Measurements from ENCODE around the gene CDX1. TPM values are rescaled to one million over a fixed set of nuclear protein-coding genes. Genes with fewer than 3 reads are reported as not detected.
A peak's percentile ranks its signal among the peaks of the same experiment; 100 is the strongest.

The CDX1 gene
- total and polyA plus RNA-seq, 3 experiments from 2014 or later = not detected

GRCh38 chr5:150175076-150175475, 8.5 kb downstream of the CDX1 start:
- Histone ChIP-seq H3K27me3 (ENCODE audit: insufficient read depth, low read length, poor library complexity, severe bottlenecking) (peaks cover 7% of the 10 kb centered on the region), H3K4me3 (ENCODE audit: low read length) (no peak overlapping the region), H3K27ac (ENCODE audit: low read depth, low read length) (no peak overlapping the region), H3K9me3 (ENCODE audit: low read length) (no peaks in the 10 kb centered on the region), H3K36me3 (ENCODE audit: insufficient read depth, low read length) (no peaks in the 10 kb centered on the region), H3K4me1 (ENCODE audit: insufficient read depth, low read length) (no peaks in the 10 kb centered on the region)
- DNase-seq = no peak
- Mint-ChIP-seq H3K4me3 (no peak overlapping the region), H3K27me3 (peaks cover 17 to 57% of the 10 kb centered on the region in 2 donors), H3K9me3 (no peaks in the 10 kb centered on the region), H3K27ac (no peak overlapping the region), H3K36me3 (peaks cover 0 to 1% (median 0%) of the 10 kb centered on the region in 3 donors), H3K4me1 (no peaks in the 10 kb centered on the region)
- CTCF ChIA-PET = interaction anchor here (1.2 kb wide), 1 partner anchor 12 kb away, joined by 4 read pairs; no protein-coding TSS in a partner anchor
- POLR2A ChIA-PET = no interaction called here

DNA sequence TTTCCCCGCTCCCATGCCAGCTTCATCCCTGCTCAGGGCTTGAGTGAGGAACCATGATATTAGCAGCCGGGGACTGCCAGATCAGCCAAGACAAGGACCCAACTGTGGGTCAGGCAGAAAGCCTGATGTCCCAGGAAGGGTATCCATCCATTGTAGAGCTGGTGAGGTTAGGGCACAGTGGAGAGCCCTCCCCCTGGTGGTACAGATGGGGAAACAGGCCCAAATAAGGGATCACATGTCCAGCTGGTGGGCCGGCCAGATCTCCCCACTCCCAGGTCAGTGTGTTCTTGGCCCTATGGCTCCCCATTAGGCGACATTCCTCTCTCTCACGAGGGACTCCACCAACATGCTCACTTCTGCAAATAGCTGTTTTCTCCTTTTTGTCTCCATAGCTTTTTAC, 9.0 kb downstream of the CDX1 start:
- Histone ChIP-seq H3K36me3 (ENCODE audit: insufficient read depth, low read length) (no peaks in the 10 kb centered on the region), H3K4me3 (ENCODE audit: low read length) (no peak overlapping the region), H3K27me3 (ENCODE audit: insufficient read depth, low read length, poor library complexity, severe bottlenecking) (peaks cover 7% of the 10 kb centered on the region), H3K4me1 (ENCODE audit: insufficient read depth, low read length) (no peaks in the 10 kb centered on the region), H3K27ac (ENCODE audit: low read depth, low read length) (no peak overlapping the region), H3K9me3 (ENCODE audit: low read length) (no peaks in the 10 kb centered on the region)
- no peak overlapping the region for H3K4me3 Mint-ChIP-seq
- no peak overlapping the region for H3K27ac Mint-ChIP-seq
- H3K27me3 Mint-ChIP-seq = peaks cover 14 to 52% of the 10 kb centered on the region in 2 donors
- no peaks in the 10 kb centered on the region for H3K9me3 Mint-ChIP-seq
- no peaks in the 10 kb centered on the region for H3K4me1 Mint-ChIP-seq
- ChIA-PET POLR2A (no interaction called here), CTCF (interaction anchor here (0.6 to 1.2 kb wide), 2 partner anchors 12 to 43 kb away, joined by 3 to 4 read pairs; no protein-coding TSS in a partner anchor)
- no peak for DNase-seq
- peaks cover 0 to 1% (median 0%) of the 10 kb centered on the region in 3 donors for H3K36me3 Mint-ChIP-seq

- Histone ChIP-seq H3K4me1 (ENCODE audit: insufficient read depth, low read length) (no peaks in the 10 kb centered on the region), H3K36me3 (ENCODE audit: insufficient read depth, low read length) (no peaks in the 10 kb centered on the region), H3K4me3 (ENCODE audit: low read length) (no peak overlapping the region), H3K27me3 (ENCODE audit: insufficient read depth, low read length, poor library complexity, severe bottlenecking) (peaks cover 3% of the 10 kb centered on the region), H3K9me3 (ENCODE audit: low read length) (no peaks in the 10 kb centered on the region), H3K27ac (ENCODE audit: low read depth, low read length) (no peak overlapping the region)
- Mint-ChIP-seq H3K4me3 (no peak overlapping the region), H3K36me3 (peaks cover 0 to 1% (median 0%) of the 10 kb centered on the region in 3 donors), H3K27ac (no peak overlapping the region), H3K27me3 (peaks cover 15 to 44% of the 10 kb centered on the region in 2 donors), H3K4me1 (no peaks in the 10 kb centered on the region), H3K9me3 (no peaks in the 10 kb centered on the region)
- no peak for DNase-seq
- ChIA-PET CTCF (no interaction called here), POLR2A (no interaction called here)
Observed at GRCh38 chr5:150176745-150177477, 10.3 kb downstream of the CDX1 start.

- ChIA-PET CTCF (no interaction called here), POLR2A (no interaction called here)
- no peak overlapping the region for H3K4me3 Mint-ChIP-seq
Observed at GRCh38 chr5:150177721-150178120, 11.1 kb downstream of the CDX1 start.

DNA sequence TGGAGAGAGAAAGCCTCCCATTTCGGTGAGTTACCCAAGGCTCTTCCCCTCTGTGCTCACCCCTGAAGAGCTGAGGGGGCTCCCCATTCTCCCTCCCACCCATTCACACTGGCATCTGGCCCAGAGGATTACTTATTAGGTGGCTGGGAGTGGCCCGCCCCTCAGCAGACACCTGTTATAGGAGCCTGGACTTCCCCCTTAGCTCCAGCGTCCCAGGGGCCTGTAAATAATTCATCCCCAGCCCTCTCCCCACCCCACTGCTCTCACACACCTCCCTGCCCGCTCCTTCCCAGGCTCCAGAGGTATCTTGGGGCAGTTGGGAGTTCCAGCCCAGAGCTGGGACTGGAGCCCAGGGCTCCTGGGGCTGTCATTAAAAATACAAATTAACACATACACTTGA, 11.7 kb downstream of the CDX1 start:
- POLR2A ChIA-PET = no interaction called here

More at GRCh38 chr5:150177721-150178120, 11.1 kb downstream of the CDX1 start:
- no peaks in the 10 kb centered on the region for H3K9me3 ChIP-seq (ENCODE audit: low read length)
- Mint-ChIP-seq H3K4me1 (no peaks in the 10 kb centered on the region), H3K36me3 (peaks cover 0 to 1% (median 0%) of the 10 kb centered on the region in 3 donors), H3K27me3 (peaks cover 10 to 37% of the 10 kb centered on the region in 2 donors), H3K9me3 (no peaks in the 10 kb centered on the region), H3K27ac (no peak overlapping the region)
- no peak overlapping the region for H3K4me3 ChIP-seq (ENCODE audit: low read length)
- no peak overlapping the region for H3K27ac ChIP-seq (ENCODE audit: low read depth, low read length)
- H3K36me3 ChIP-seq (ENCODE audit: insufficient read depth, low read length) = no peaks in the 10 kb centered on the region
- H3K4me1 ChIP-seq (ENCODE audit: insufficient read depth, low read length) = no peaks in the 10 kb centered on the region
- peaks cover 3% of the 10 kb centered on the region for H3K27me3 ChIP-seq (ENCODE audit: insufficient read depth, low read length, poor library complexity, severe bottlenecking)
- DNase-seq = no peak

GRCh38 chr5:150179019-150179620, 12.5 kb downstream of the CDX1 start:
- Mint-ChIP-seq H3K36me3 (no peaks in the 10 kb centered on the region), H3K4me3 (no peak overlapping the region), H3K27ac (no peak overlapping the region), H3K27me3 (peaks cover 10 to 26% of the 10 kb centered on the region in 2 donors), H3K9me3 (no peaks in the 10 kb centered on the region), H3K4me1 (no peaks in the 10 kb centered on the region)
- Histone ChIP-seq H3K27me3 (ENCODE audit: insufficient read depth, low read length, poor library complexity, severe bottlenecking) (no peaks in the 10 kb centered on the region), H3K4me3 (ENCODE audit: low read length) (no peak overlapping the region), H3K4me1 (ENCODE audit: insufficient read depth, low read length) (no peaks in the 10 kb centered on the region), H3K27ac (ENCODE audit: low read depth, low read length) (no peak overlapping the region), H3K36me3 (ENCODE audit: insufficient read depth, low read length) (no peaks in the 10 kb centered on the region), H3K9me3 (ENCODE audit: low read length) (no peaks in the 10 kb centered on the region)
- DNase-seq = no peak
- CTCF ChIA-PET = interaction anchor here (1.0 kb wide), 1 partner anchor 10 kb away, joined by 3 read pairs; no protein-coding TSS in a partner anchor
- POLR2A ChIA-PET = no interaction called here

More for the DNA sequence above, 11.7 kb downstream of the CDX1 start:
- Histone ChIP-seq H3K4me1 (ENCODE audit: insufficient read depth, low read length) (no peaks in the 10 kb centered on the region), H3K27ac (ENCODE audit: low read depth, low read length) (no peak overlapping the region), H3K9me3 (ENCODE audit: low read length) (no peaks in the 10 kb centered on the region), H3K27me3 (ENCODE audit: insufficient read depth, low read length, poor library complexity, severe bottlenecking) (peaks cover 3% of the 10 kb centered on the region), H3K36me3 (ENCODE audit: insufficient read depth, low read length) (no peaks in the 10 kb centered on the region), H3K4me3 (ENCODE audit: low read length) (no peak overlapping the region)
- Mint-ChIP-seq H3K27ac (no peak overlapping the region), H3K9me3 (no peaks in the 10 kb centered on the region), H3K4me1 (no peaks in the 10 kb centered on the region), H3K36me3 (peaks cover 0 to 1% (median 0%) of the 10 kb centered on the region in 3 donors), H3K27me3 (peaks cover 10 to 34% of the 10 kb centered on the region in 2 donors), H3K4me3 (no peak overlapping the region)
- CTCF ChIA-PET = no interaction called here
- DNase-seq = no peak

DNA sequence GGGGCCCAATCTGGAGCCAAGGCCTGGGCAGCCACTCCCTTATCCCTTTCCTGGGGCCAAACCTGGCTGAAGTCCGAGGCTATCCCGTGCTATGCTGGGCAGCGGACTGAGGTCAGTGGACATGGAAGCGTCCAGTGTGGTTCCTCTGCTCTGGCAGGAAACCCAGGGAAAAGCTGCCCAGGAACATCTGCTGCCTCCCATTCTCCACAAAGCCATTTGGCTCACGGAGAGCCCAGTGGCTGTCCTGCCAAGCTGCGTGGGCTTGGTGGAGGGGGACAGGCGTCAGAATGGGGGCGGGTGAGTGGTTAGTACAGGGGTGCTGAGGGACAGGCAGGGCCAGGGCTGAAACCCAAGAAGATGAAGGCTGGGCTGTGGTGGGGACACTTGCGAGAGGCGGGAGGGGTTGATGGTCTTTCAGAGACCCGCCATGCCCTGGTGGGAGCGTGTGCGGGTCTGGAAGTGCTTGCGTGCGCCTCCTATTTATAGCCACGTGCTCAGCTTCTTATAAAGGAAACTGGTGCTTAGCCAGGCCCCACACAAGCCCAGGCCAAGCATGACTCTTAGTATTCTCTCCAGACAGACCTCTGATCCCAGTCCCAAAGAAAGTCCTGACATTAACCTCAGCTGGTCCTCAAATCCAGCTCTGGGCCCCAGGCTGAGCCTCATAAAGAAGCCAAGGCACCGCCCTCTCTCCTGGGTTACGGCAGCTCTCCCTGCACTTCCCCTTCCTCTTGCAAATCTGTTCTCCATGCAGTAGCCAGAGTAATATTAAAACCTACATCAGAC, 13.9 kb downstream of the CDX1 start:
- H3K4me1 Mint-ChIP-seq = no peaks in the 10 kb centered on the region
- Histone ChIP-seq H3K4me3 (ENCODE audit: low read length) (no peak overlapping the region), H3K27ac (ENCODE audit: low read depth, low read length) (no peak overlapping the region), H3K27me3 (ENCODE audit: insufficient read depth, low read length, poor library complexity, severe bottlenecking) (no peaks in the 10 kb centered on the region), H3K4me1 (ENCODE audit: insufficient read depth, low read length) (no peaks in the 10 kb centered on the region), H3K9me3 (ENCODE audit: low read length) (no peaks in the 10 kb centered on the region), H3K36me3 (ENCODE audit: insufficient read depth, low read length) (no peaks in the 10 kb centered on the region)
- H3K9me3 Mint-ChIP-seq = no peaks in the 10 kb centered on the region
- peaks cover 9 to 22% of the 10 kb centered on the region in 2 donors for H3K27me3 Mint-ChIP-seq
- H3K27ac Mint-ChIP-seq = peak overlapping the region in 1 of 8 donors; percentile 61
- CTCF ChIA-PET = interaction anchor here (0.6 to 1.0 kb wide), 2 partner anchors 9 to 12 kb away, joined by 3 read pairs; no protein-coding TSS in a partner anchor
- H3K36me3 Mint-ChIP-seq = no peaks in the 10 kb centered on the region
- no peak overlapping the region for H3K4me3 Mint-ChIP-seq
- DNase-seq = no peak
- POLR2A ChIA-PET = no interaction called here

All from CD8-positive, alpha-beta memory T cell (primary cell).